NCI-H226 (cell line): ENCODE measurements around the gene GPATCH8.

Experiments
- DNase-seq: peaks from one replicate; pipeline ENCODE4 v3.0.0-alpha.2; 2015

Gene GPATCH8

DNA sequence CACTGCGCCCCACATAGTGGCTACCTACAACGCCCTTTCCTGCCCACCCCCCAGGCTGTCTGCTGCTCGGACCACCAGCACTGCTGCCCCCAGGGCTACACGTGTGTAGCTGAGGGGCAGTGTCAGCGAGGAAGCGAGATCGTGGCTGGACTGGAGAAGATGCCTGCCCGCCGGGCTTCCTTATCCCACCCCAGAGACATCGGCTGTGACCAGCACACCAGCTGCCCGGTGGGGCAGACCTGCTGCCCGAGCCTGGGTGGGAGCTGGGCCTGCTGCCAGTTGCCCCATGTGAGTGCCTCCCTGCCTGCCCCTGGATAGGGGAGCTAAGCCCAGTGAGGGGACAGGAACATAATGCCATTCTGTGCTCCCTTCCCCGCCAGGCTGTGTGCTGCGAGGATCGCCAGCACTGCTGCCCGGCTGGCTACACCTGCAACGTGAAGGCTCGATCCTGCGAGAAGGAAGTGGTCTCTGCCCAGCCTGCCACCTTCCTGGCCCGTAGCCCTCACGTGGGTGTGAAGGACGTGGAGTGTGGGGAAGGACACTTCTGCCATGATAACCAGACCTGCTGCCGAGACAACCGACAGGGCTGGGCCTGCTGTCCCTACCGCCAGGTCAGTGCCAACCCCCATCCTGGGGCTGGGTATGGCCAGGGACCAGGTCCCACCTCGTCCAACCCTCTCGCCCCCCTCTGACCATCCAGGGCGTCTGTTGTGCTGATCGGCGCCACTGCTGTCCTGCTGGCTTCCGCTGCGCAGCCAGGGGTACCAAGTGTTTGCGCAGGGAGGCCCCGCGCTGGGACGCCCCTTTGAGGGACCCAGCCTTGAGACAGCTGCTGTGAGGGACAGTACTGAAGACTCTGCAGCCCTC, 151.0 kb downstream of the GPATCH8 start:
- DNase-seq, result no peak

DNA sequence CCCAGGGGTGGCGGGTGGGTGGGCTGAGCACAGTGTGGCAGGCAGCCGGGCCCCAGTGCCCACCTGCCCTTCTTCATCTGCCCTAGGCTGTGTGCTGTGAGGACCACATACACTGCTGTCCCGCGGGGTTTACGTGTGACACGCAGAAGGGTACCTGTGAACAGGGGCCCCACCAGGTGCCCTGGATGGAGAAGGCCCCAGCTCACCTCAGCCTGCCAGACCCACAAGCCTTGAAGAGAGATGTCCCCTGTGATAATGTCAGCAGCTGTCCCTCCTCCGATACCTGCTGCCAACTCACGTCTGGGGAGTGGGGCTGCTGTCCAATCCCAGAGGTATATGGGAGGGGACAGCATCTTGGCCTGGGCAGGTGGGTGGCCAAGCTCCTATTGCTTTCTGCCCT, 151.7 kb downstream of the GPATCH8 start:
- no peak for DNase-seq

DNA sequence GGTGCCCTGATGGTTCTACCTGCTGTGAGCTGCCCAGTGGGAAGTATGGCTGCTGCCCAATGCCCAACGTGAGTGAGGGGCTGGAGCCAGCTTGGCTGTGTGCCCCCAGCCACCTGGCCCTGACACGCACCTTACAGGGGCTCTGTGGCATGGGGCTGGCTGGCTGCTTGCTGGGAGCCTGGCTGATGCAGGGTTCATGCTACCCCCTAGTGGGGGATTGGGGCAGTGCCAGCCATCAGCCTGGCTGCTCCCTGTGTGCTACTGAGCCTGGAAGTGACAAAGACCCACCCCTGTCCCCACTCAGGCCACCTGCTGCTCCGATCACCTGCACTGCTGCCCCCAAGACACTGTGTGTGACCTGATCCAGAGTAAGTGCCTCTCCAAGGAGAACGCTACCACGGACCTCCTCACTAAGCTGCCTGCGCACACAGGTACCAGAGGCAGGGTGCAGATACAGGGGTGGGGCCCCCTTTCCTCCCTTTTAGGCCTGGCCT, 152.4 kb downstream of the GPATCH8 start:
- DNase-seq, result no peak

DNA sequence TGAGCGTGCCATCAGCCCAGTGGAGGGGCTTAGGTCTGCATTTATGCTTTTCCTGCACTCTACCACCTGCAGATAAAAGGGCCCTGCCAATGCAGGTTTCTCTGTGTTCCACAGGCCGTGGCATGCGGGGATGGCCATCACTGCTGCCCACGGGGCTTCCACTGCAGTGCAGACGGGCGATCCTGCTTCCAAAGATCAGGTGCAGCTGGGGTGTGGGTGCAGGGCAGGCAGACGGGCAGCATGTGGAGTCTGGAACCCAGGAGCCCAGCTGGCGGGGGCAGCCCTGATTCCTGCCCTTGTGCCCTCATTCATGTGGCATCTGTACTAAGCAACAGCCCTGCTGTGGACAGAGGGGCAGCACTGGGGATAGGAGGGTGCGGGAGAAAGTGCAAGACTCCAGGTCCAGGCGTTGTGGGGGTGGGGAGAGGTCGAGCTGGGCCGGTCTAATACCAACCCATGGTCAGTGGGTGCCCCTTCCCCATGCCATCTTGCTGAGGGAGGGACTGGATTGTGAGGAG, 153.6 kb downstream of the GPATCH8 start:
- DNase-seq, result no peak

DNA sequence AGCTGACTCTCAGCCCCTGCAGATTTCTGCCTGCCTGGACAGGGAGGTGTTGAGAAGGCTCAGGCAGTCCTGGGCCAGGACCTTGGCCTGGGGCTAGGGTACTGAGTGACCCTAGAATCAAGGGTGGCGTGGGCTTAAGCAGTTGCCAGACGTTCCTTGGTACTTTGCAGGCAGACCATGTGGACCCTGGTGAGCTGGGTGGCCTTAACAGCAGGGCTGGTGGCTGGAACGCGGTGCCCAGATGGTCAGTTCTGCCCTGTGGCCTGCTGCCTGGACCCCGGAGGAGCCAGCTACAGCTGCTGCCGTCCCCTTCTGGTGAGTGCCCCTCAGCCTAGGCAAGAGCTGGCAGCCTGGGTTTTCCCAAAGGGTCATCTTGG, 154.2 kb downstream of the GPATCH8 start:
- DNase-seq, result no peak

DNA sequence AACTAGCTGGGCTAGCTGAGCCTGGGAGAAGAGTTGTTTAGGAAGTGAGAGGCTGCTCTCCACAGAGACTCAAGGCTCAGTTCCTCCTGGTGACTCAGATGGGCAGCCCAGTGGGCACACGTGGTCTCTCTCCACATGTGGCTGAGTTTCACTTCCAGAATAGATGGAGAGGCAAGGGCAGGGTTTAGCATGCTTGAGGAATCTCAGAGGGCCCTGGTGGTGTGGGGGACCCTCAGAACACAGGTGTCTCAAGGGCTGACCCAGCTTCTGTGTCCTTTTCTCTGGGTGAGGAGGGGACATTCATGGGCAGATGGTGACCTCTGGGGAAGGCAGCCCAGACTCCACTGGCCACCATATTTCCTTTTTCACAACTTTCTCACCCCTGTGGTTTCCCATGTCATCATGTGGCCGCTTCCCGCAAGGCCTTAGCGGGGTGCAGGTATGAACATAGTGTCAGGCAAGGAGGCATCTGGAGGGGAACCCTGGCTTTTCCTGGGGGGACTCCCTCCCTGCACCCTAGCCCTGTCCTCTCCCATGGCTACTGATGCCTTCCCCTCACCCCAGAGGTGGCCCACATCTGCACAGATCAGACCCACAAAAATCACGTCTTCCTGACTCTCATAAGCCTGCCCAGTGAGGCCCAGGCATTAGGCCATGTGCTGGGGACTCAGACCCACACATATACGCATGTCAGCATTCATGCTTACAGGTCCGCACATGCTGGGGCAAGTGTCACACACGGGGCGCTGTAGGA, 154.8 kb downstream of the GPATCH8 start:
- no peak for DNase-seq
